Stimulated activated CD4-positive, alpha-beta T cell treated with anti-CD3 and anti-CD28 coated beads, Interleukin-12 subunit alpha, Interleukin-12 subunit beta, amount 100 ng/mL, for 48 hours (primary cell): ENCODE results near the gene MGAT4C.
"Not testable (repeated sequence)": the region's sequence is repeated elsewhere in the genome, so short reads cannot be mapped to it uniquely, and the experiment has no call there.

Source experiments
- DNase-seq, 3 donors: peaks; one replicate each; pipeline ENCODE4 v3.0.0-alpha.2; 2020; ENCODE audit warnings: low read depth in 2 of 3, low spot score in 1 of 3

MGAT4C gene

GRCh38 chr12:86138770-86139169 is 117.4 kb downstream of the MGAT4C start:
- DNase-seq, result no peak

GRCh38 chr12:86137936-86138335 is 118.3 kb downstream of the MGAT4C start:
- no peak for DNase-seq

GRCh38 chr12:86134561-86134960 is 121.6 kb downstream of the MGAT4C start:
- DNase-seq, result no peak

GRCh38 chr12:86126900-86127299 is 129.3 kb downstream of the MGAT4C start:
- DNase-seq, result not testable (repeated sequence)

GRCh38 chr12:86122846-86123468 is 133.2 kb downstream of the MGAT4C start:
- no peak for DNase-seq

GRCh38 chr12:86118161-86118560 is 138.0 kb downstream of the MGAT4C start:
- DNase-seq, result no peak

GRCh38 chr12:86117711-86118110 is 138.5 kb downstream of the MGAT4C start:
- no peak for DNase-seq

- DNase-seq, result no peak
These were observed 152.1 kb downstream of the MGAT4C start for GRCh38 chr12:86104087-86104486.

GRCh38 chr12:86097161-86097560 is 159.0 kb downstream of the MGAT4C start:
- no peak for DNase-seq

GRCh38 chr12:86091681-86092080 is 164.5 kb downstream of the MGAT4C start:
- DNase-seq, result no peak

GRCh38 chr12:86081843-86082242 is 174.3 kb downstream of the MGAT4C start:
- no peak for DNase-seq

GRCh38 chr12:86059052-86059451 is 197.1 kb downstream of the MGAT4C start:
- not testable (repeated sequence) for DNase-seq

- DNase-seq, result no peak
These were observed 198.9 kb downstream of the MGAT4C start for GRCh38 chr12:86057092-86057845.

- no peak for DNase-seq
These were observed 203.3 kb downstream of the MGAT4C start for GRCh38 chr12:86052921-86053320.

- DNase-seq, result no peak
These were observed 206.2 kb downstream of the MGAT4C start for GRCh38 chr12:86050010-86050409.

GRCh38 chr12:86044396-86044795 is 211.8 kb downstream of the MGAT4C start:
- no peak for DNase-seq

GRCh38 chr12:86042062-86042461 is 214.1 kb downstream of the MGAT4C start:
- DNase-seq, result no peak

- DNase-seq, result no peak
These were observed 237.8 kb downstream of the MGAT4C start for GRCh38 chr12:86018361-86018760.

GRCh38 chr12:86015026-86015425 is 241.2 kb downstream of the MGAT4C start:
- no peak for DNase-seq

GRCh38 chr12:86006727-86007126 is 249.5 kb downstream of the MGAT4C start:
- DNase-seq, result no peak

- no peak for DNase-seq
These were observed 258.1 kb downstream of the MGAT4C start for GRCh38 chr12:85998074-85998473.

- DNase-seq, result no peak
These were observed 259.9 kb downstream of the MGAT4C start for GRCh38 chr12:85996280-85996679.

GRCh38 chr12:85993746-85994145 is 262.4 kb downstream of the MGAT4C start:
- no peak for DNase-seq
